GM18505 (cell line): Measurements from ENCODE around the gene CTAGE4.
"Not testable (repeated sequence)": the region's sequence is repeated elsewhere in the genome, so short reads cannot be mapped to it uniquely, and the experiment has no call there.

ENCODE experiments used
- ATAC-seq: cut with Tn5 transposase; IDR thresholded peaks from one replicate; pipeline ENCODE4 v1.9.1; 2021; ENCODE audit not compliant: unreplicated experiment

Gene CTAGE4

GRCh38 chr7:144203086-144203485 lies 19.8 kb downstream of the CTAGE4 start:
- ATAC-seq = not testable (repeated sequence)

GRCh38 chr7:144205306-144205705 lies 22.0 kb downstream of the CTAGE4 start:
- ATAC-seq = not testable (repeated sequence)

- ATAC-seq = not testable (repeated sequence)
These were observed 33.9 kb downstream of the CTAGE4 start for GRCh38 chr7:144217200-144217599.

- not testable (repeated sequence) for ATAC-seq
These were observed 35.3 kb downstream of the CTAGE4 start for GRCh38 chr7:144218581-144218980.

GRCh38 chr7:144219149-144219548 lies 35.9 kb downstream of the CTAGE4 start:
- peak; percentile 52 for ATAC-seq

GRCh38 chr7:144220531-144220930 lies 37.3 kb downstream of the CTAGE4 start:
- not testable (repeated sequence) for ATAC-seq

- ATAC-seq = not testable (repeated sequence)
These were observed 40.4 kb downstream of the CTAGE4 start for GRCh38 chr7:144223675-144224074.

GRCh38 chr7:144226866-144227265 lies 43.6 kb downstream of the CTAGE4 start:
- not testable (repeated sequence) for ATAC-seq

- ATAC-seq = not testable (repeated sequence)
These were observed 45.5 kb downstream of the CTAGE4 start for GRCh38 chr7:144228810-144229209.

- ATAC-seq = not testable (repeated sequence)
These were observed 47.8 kb downstream of the CTAGE4 start for GRCh38 chr7:144231027-144231426.

GRCh38 chr7:144233039-144233438 lies 49.8 kb downstream of the CTAGE4 start:
- ATAC-seq = not testable (repeated sequence)
